Activated CD8-positive, alpha-beta memory T cell treated with anti-CD3 and anti-CD28 coated beads for 4 hours (primary cell): ENCODE results near the gene LITAFD.
"Not testable (repeated sequence)": the region's sequence is repeated elsewhere in the genome, so short reads cannot be mapped to it uniquely, and the experiment has no call there.

Experiments used
- DNase-seq, 2 donors: peaks; one replicate each; pipeline ENCODE4 v3.0.0-alpha.2; 2020; ENCODE audit warnings: low read depth in 2 of 2

LITAFD gene

GRCh38 chr16:8882041-8882617, at the start of gene LITAFD:
Gene LITAFD, plus strand, starts transcription at chr16:8882351. Its CDS starts 2,005 bp downstream, at chr16:8884356.
- DNase-seq = no peak

- no peak for DNase-seq
Observed at GRCh38 chr16:8832717-8833105, 49.4 kb upstream of the LITAFD start.

GRCh38 chr16:8836797-8837196, 45.4 kb upstream of the LITAFD start:
- not testable (repeated sequence) for DNase-seq

GRCh38 chr16:8837594-8837993, 44.6 kb upstream of the LITAFD start:
- not testable (repeated sequence) for DNase-seq

- not testable (repeated sequence) for DNase-seq
Observed at GRCh38 chr16:8842016-8842415, 40.1 kb upstream of the LITAFD start.

GRCh38 chr16:8843296-8843695, 38.9 kb upstream of the LITAFD start:
- not testable (repeated sequence) for DNase-seq

- DNase-seq = no peak
Observed at GRCh38 chr16:8845699-8846298, 36.4 kb upstream of the LITAFD start.

GRCh38 chr16:8846401-8846932, 35.7 kb upstream of the LITAFD start:
- DNase-seq = no peak

GRCh38 chr16:8847145-8847544, 35.0 kb upstream of the LITAFD start:
- DNase-seq = no peak

GRCh38 chr16:8847623-8848022, 34.5 kb upstream of the LITAFD start:
- no peak for DNase-seq

GRCh38 chr16:8848231-8848938, 33.8 kb upstream of the LITAFD start:
- no peak for DNase-seq

GRCh38 chr16:8848939-8849391, 33.2 kb upstream of the LITAFD start:
- no peak for DNase-seq

GRCh38 chr16:8849411-8850011, 32.6 kb upstream of the LITAFD start:
- no peak for DNase-seq

- no peak for DNase-seq
Observed at GRCh38 chr16:8850279-8850885, 31.8 kb upstream of the LITAFD start.

GRCh38 chr16:8851761-8852403, 30.3 kb upstream of the LITAFD start:
- no peak for DNase-seq

- DNase-seq = no peak
Observed at GRCh38 chr16:8852534-8852933, 29.6 kb upstream of the LITAFD start.

- DNase-seq = no peak
Observed at GRCh38 chr16:8853150-8853549, 29.0 kb upstream of the LITAFD start.

GRCh38 chr16:8853611-8854010, 28.5 kb upstream of the LITAFD start:
- DNase-seq = no peak

- DNase-seq = no peak
Observed at GRCh38 chr16:8854298-8854948, 27.7 kb upstream of the LITAFD start.

GRCh38 chr16:8855051-8855786, 26.9 kb upstream of the LITAFD start:
- no peak for DNase-seq
